NT2/D1 (cell line): Measurements from ENCODE around the gene SLC16A6.
"Not testable (repeated sequence)": the region's sequence is repeated elsewhere in the genome, so short reads cannot be mapped to it uniquely, and the experiment has no call there.

ENCODE experiments used
- SUZ12 ChIP-seq: IDR thresholded peaks from 2 replicates; pipeline ENCODE4 v1.6.1; 2011; ENCODE audit not compliant: insufficient read length, insufficient read depth; ENCODE audit errors: extremely low read depth
- YY1 ChIP-seq: IDR thresholded peaks from 2 replicates; pipeline ENCODE4 v1.6.1; 2011; ENCODE audit not compliant: insufficient read length, insufficient read depth
- ZNF274 ChIP-seq: IDR thresholded peaks from 2 replicates; pipeline ENCODE4 v1.6.1; 2011; ENCODE audit warnings: mild to moderate bottlenecking, low read depth, low read length

GRCh38 chr17:68220186-68220585, 70.7 kb downstream of the SLC16A6 start:
- TF ChIP-seq YY1, SUZ12, ZNF274: not testable (repeated sequence)
